ENCODE measurements around the gene TMEM229B. TPM values are rescaled to one million over a fixed set of nuclear protein-coding genes. Genes with fewer than 3 reads are reported as not detected.

Gene TMEM229B
- polyA plus RNA-seq, 3 donors = 2.6 to 3.4 (median 3.0) TPM

DNA sequence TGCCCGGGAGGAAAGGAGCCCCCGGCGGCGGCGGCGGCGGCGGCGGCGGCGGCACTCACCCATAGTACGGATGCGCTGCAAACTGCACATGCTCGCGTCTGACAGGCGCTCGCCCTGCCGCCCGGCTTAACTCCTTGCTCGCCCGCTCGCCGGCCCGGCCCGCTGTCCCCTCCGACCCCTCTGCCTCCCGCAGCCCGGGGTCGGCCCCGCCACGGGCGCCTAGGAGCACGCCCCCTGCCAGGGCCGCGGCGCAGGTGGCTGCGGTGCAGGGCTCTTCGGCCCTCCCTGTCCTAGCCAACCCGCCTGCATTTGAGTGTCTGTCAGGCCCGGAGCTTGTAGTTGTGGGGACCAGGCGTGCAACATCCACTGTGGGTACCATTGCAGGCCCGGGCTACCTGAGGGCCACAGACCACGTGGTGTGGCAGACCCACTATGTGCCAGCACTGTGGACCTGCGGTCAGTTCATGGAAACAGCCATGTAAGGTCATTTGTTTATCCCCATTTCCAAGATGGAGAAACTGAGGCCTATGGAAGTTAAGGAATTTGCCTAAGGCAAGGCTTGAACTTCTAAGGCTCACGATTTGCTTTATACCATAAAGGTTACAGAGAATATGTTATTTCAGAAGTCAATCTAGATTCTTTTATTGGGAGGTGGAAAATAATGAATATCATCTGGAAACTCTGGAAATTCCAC is 27.0 kb upstream of the TMEM229B start:
- DNase-seq (ENCODE audit: low read depth in 3 of 3, low spot score in 2 of 3) = no peak

DNA sequence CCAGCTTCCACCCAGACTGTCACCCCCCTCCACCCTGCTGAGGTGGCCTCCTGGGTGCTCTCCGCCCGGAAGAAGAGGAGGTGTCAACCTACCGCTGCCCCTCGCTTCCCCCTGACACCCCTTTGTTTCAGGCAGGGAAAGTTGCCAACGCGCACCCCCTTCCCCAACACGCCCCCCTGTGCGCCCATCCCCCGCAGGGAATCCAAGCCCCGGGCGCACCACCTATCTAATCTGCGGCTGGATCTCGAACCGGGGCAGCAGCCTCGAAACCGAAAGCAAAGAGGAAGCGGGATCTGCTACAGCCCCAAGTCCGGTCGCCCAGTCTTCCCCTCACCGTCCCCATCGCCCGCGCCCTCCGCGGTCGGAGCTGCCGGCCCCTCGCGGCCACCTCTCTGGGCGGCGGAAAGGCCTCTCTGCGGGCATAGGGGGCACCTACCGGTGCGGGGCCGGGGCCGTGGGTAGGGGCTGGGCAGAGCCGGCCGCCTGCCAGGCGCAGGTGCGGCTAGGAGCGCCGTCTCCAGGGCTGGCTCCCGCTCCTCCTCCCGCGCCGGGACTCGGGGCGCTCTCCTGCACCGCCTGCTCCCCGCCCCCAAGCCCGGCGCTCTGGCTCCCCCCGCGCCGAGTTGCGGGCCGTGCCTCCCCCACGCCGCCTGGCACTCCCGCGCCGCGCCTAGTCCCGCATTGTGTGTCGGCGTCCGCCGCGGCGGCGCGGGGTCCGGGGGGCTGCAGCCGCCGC is 26.3 kb upstream of the TMEM229B start:
- no peak for DNase-seq (ENCODE audit: low read depth in 3 of 3, low spot score in 2 of 3)

DNA sequence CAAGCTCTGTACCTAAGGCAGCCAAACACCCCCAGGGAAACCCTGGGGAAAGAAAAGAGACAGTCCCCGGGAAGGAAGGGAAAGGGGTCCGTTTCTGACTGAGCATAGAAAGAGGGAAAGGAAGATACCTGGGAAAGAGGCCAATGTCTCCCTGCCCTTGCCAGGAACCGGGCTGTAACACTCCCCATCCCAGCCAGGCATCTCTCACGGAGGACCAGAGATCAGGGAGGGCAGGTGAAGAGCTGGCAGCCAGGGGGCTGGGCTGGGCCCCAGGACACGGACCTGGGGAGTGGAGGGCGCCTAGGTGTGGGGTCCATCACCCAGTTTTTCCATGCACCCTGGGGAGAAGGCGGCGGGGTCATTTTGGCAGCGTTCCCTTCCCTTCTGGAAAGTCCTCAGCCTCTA is 25.7 kb upstream of the TMEM229B start:
- no peak for DNase-seq (ENCODE audit: low read depth in 3 of 3, low spot score in 2 of 3)

DNA sequence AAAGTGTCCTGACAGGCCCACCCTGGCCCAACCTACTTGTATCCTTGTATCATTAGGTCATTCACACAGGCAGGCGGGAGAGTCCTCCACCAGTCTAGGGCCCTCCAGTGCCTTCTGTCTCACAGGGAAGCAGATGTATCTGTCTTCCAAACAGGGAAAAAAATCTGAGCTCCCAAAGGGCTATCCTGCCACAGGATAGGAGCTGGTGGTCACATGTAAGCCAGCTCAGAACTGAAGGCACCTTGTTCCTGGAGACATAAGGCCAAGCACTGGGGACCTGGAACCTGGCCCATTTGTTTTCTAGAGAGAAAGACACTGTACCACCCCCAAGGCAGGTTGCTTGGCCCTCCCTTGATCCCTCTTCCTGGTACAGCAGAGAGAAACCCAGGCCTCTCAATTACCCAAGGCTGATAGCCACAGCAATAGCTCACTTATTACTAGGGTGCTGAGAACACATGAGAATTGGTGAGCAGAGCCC is 25.1 kb upstream of the TMEM229B start:
- no peak for DNase-seq (ENCODE audit: low read depth in 3 of 3, low spot score in 2 of 3)

DNA sequence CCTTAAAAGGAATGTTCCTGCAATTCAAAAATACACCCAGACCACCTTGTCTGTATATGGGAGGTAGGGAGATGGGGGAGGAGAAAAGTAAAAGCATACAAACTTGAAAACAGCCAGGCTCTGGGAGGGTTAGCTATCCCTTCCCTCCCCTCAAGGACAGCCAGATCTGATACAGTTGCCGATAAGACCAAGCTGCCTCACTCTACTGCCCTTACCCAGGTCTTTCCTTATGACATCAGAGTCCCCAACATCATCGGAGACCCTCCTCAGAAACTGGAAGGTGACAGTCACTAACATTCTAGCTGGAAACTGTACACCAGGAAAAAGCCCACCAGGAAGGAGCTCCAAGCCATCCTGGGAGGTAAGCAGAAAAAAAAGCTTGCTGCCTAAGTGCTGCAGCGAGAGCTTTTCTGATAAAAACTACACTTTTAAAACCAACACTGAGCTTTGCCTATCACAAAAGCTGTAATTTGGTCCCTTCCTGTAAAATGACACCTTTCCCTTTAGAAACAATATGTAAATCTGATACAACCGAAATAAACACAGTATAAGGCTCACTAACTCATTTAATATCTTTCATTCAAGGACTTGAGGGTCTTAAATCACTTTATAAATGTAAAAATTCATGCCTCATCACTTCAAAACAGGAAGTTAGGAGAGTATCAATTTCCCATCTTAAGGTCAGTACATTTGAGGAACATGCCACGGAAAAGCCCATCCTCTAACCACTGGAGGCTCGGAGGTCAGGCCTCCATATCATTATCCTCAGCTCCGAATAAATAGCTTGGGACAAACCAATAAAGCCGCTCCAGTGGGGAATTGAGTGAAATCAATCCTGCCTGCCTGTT is 24.2 kb upstream of the TMEM229B start:
- DNase-seq (ENCODE audit: low read depth in 3 of 3, low spot score in 2 of 3) = no peak

DNA sequence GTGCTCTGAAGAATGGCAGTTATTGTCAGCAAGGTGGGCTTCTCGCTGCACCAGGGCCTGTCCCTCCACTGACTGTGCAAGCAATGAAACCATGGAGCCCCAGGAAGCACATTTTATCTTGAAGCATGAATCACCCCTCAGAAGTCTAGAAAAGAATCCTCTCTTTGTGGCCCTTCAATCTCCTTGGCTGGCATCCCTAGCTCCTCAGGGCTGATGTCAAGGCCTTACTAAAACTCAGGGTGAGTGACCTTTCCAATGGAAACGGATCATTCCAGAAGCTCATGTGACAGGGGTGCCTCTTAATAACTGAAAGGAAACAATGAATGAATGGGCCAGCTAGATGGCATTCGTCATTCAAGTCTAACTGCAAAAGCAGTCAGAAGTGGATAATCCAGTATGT is 22.3 kb upstream of the TMEM229B start:
- DNase-seq (ENCODE audit: low read depth in 3 of 3, low spot score in 2 of 3) = no peak

DNA sequence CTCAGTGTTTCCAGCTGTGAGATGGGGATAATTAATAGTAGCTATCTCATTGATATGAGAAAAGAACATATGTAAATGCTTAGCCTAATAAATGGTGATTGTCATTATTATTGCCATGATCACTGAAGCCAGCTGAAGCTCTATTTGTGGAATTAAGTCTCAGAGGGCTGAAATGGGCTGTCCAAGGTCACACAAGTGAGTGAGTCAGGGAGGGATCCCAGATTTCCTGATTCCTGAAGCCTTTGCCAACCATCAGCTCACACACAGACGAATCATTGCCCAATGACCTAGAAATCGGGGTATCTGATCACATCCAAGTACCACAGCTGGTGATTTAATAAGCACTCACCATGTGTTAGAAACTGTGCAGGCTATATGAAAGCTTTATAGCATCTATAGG is 21.6 kb upstream of the TMEM229B start:
- no peak for DNase-seq (ENCODE audit: low read depth in 3 of 3, low spot score in 2 of 3)

DNA sequence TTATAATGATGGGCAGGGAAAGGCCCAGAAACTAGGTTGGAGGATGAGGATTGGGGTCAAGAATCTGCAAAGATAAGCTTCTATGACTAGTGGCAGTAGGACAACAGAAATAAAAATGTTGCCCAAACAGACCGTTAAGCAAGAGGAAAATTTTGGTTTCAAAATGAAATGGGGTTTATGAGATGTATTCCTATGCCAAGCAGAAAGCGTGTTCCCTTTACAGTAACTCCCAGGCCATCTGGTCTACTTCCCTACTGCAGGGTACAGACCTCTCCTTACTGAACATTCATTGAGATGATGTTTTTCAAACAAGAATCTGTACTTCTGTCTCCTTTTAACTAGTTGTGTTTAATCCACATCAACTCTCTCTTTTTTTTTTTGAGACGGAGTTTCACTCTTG is 20.4 kb upstream of the TMEM229B start:
- no peak for DNase-seq (ENCODE audit: low read depth in 3 of 3, low spot score in 2 of 3)

DNA sequence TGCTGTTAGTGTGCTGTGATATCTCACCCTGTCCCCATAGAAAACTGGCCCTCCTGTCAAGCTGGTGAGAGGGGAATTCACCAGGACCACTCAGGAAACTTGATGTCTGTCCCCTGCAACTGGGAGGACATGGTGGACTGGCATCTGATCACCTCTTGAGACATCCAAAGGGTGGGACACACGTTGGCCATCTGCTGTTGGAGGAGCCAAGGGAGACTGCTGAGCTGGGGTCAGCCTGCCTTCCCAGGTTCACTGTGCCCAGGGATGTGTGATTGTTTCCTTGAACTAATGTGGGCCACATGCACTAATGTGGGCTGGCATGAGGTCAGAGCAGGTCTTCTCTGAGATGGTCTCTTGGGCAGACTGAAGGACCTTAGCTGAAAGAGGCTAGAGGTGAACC is 16.7 kb upstream of the TMEM229B start:
- no peak for DNase-seq (ENCODE audit: low read depth in 3 of 3, low spot score in 2 of 3)

DNA sequence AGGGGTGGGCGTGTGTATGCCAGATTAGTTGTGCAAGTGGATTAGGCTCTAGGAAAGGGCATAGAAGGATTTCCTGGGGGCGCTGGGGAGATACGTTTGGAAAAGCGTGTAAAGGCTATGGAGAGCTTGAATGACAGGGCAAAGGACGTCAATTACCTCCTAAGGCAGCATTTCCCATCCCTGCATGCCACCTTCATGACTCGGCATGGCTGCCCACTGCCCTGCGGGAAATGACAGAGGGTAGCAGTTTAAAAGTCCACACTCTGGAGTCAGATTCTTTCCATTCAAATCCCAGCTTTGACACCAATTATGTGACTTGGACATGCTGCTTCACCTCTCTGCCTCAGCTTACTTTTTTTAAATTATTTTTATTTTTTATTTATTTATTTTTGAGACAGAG is 14.8 kb upstream of the TMEM229B start:
- DNase-seq (ENCODE audit: low read depth in 3 of 3, low spot score in 2 of 3) = no peak

DNA sequence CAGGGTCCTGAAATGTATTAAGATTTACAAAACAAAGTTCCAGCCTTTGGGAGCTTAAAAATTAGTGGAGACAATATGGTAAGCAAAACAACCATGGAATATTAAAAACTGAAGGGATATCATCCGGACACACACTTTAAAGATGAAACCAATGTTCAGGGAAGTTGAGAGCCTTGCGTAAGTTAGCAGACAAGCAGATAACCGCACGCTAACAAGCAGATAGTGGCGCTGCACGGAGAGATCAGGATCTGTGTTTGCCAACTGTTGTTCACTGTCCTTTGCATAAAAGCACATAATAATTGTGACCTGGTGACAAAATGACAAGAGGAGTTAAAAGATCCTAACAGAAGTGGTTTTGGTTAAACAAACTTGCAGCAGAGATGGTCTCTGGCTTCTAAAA is 14.3 kb upstream of the TMEM229B start:
- no peak for DNase-seq (ENCODE audit: low read depth in 3 of 3, low spot score in 2 of 3)

DNA sequence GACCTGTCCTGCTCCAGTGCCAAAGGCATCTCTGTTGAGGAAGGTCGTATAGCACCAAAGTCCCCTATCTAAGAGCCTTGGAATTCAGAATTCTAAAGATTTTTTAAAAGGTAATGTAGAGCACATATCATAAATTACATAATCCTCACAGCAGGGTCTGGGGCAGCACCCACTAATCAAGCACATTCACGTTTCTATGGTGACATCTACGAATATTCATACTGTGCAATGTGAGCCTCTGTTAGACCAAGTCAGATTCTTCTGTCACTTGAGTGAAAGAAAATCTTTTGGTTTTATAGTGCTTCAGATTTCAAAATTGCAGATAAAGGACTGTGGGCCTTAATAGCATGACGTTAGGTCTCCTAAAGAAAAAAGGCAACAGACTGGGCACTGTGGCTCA is 13.1 kb upstream of the TMEM229B start:
- no peak for DNase-seq (ENCODE audit: low read depth in 3 of 3, low spot score in 2 of 3)

DNA sequence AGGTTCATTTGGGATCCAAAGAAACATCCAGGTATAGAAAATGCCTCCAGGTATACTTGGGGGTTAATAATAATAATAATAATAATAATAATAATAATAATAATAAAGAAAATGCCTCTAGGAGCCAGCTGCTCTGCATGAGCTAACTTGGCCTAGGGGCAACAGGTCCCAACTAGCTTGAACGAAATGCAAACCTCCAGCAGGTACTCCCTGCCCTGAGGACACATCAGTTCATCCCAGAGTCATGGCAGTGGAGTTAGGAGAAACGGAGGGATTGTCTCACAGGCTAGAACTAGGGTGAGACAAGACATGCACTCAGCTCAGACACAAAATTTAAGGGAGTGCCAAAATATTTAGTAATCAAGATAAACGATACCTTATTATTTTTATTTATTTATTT is 12.5 kb upstream of the TMEM229B start:
- no peak for DNase-seq (ENCODE audit: low read depth in 3 of 3, low spot score in 2 of 3)

DNA sequence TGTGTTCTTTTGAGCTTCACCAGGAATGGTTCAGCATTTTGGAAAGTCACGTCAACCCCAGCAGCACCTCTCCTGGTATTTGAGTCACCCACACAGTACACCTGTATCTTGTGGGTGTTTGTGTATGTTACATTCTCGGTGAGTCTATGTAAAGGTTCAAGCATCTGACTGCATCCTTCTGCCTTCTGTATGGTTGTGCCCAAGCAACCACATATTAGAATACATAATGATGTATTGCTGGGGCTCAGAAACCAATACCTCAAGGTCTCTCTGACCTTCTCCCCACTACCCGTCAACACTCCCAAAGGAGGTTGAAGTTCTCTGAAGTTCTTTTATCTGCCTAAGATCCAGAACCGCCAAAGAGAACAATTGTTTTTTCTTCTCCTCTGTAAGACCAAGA is 9.2 kb upstream of the TMEM229B start:
- no peak for DNase-seq (ENCODE audit: low read depth in 3 of 3, low spot score in 2 of 3)

DNA sequence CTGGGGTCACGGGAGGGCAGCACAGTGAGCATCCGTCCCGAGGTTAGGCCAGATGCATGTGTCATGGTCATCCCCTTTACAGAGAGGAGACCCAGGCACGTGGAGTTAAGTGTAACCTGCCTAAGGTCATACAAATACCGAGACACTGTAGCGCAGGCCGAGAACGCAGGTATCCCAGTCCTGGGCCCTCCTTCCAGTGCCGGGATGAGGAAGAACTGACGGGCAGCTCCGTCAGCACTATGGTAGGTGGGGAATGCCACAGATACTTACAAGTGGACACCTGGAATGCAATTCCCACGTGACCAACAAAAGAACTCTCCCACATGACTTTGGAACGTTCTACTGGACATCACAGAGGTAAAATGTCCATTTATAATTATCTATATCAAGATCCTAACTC is 8.7 kb upstream of the TMEM229B start:
- no peak for DNase-seq (ENCODE audit: low read depth in 3 of 3, low spot score in 2 of 3)

DNA sequence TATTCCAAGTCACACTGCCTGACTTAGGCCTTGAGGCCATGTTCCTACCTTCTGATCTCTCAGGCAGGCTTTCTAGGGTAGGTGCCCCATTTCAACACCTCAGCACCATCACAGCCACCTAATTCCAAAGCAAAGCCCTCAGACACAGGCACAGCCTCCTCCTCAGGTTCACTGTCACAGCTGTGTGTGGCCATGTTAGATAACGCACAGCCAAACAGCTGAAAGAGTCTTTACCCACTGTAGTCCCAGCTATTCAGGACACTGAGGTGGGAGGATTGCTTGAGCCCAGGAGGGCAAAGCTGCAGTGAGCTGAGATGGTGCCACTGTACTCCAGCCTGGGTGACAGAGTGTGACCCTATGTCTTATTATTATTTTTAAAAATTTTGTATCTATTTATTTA is 7.3 kb upstream of the TMEM229B start:
- no peak for DNase-seq (ENCODE audit: low read depth in 3 of 3, low spot score in 2 of 3)

DNA sequence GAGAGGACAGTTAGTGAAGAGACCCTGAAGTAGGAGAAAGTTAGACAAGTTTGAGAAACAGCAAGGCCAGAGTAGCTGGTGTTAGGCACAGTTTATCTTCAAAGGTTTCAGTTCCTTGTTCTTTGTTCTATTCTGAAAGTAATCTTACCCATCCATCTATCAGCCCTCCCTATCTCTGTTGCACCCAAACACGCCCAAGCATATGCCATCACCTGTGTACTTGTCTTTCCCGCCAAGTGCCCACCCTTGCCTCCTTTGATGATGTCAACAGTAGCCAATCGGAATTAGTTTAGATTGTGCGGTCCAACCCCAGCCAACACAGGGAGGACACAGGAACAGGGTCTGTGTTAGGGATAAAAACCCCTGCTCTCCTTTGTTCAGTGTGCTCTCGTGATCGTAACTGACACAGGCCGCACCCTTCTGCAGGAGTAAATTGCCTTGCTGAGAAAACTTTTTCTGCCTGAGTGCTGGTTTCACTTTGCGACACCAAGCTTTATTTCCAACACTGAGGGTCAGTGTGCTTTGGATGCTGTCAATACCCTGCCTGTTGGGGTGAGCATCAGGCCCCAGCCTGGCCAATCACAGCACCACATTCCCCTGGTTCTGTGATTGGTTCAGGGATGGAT is 4.7 kb upstream of the TMEM229B start:
- no peak for DNase-seq (ENCODE audit: low read depth in 3 of 3, low spot score in 2 of 3)

DNA sequence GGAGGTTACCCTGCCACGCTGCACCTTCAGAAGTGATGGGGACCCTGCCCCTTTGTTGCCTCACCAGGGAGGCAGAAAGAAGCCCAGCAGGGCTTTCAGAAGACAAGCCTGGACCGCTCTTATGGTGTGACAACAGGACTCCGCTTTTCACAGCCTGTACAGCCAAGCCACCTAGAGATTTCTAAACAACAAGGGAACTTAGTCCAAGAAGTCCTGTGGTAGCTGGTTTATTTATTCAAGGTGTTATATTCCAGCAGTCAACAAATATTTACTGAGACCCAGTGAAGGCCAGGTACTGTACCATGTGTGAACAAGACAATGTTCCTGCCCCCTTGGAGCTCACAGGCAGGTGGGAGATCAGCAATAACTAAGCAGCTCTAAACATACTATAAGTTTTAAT is 4.0 kb upstream of the TMEM229B start:
- no peak for DNase-seq (ENCODE audit: low read depth in 3 of 3, low spot score in 2 of 3)

DNA sequence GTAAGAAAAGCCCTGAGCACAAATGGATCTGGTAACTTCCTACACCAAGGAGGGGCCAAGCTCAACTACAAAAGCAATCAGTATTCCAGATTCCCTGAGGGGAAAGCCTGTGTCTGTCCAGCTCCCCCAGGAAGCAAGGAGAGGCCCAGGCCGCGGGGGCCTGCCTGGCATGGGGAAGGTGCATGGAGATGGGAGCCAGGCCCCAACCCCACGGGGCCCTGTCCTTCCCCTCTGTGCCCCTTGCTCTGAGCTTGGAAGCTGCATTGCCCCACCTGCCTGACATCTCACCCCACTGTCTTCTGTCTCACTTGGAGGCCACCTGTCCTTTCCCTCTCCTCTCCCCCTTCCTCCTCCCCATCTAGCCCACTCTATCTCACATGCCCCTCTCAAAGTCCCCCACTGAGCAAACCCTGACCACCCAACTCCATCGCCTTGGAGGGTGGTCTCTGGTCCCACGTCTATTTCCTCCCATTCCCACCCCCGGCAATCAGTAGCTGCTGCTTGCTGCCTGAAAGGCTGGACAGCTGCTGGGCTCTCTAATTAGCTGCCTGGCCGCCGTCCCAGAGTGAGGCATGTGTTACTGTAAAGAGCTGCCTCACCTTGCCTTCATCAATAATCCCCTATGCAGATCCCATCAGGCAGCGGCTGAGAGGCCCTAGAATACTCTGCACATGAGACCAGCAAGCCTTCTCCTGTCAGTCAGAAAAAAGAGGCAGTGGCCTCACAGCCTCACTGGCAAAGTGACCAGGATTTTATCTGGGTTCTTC is 3.4 kb upstream of the TMEM229B start:
- no peak for DNase-seq (ENCODE audit: low read depth in 3 of 3, low spot score in 2 of 3)

DNA sequence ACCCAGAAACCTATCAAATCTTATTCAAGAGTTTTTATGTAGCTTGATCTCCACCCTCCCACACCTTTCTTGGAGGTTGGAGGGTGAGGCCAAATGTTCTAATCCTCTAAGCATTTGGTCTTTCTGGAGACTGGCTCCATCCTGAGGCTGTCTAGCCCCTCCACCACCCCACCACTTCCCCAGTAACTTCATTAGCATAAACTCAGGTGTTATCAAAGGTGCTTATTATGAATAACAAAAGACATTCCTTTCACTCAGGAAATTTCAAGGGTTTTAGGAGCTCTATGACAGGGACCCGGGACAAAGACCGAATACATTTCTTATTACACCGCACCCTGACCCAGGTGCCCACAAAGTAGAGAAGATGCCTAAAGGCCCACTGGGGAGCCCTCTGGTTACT is 2.8 kb upstream of the TMEM229B start:
- no peak for DNase-seq (ENCODE audit: low read depth in 3 of 3, low spot score in 2 of 3)
